Stimulated activated CD4-positive, alpha-beta T cell treated with anti-CD3 and anti-CD28 coated beads, Interleukin-15, amount 100 ng/mL, for 1 hour (primary cell): ENCODE data around the gene ADCY10.
"Not testable (repeated sequence)": the region's sequence is repeated elsewhere in the genome, so short reads cannot be mapped to it uniquely, and the experiment has no call there.

Source experiments
- DNase-seq, 2 donors: peaks; one replicate each; pipeline ENCODE4 v3.0.0-alpha.2; 2020; ENCODE audit warnings: low read depth in 1 of 2, low spot score in 1 of 2

The ADCY10 gene

DNA sequence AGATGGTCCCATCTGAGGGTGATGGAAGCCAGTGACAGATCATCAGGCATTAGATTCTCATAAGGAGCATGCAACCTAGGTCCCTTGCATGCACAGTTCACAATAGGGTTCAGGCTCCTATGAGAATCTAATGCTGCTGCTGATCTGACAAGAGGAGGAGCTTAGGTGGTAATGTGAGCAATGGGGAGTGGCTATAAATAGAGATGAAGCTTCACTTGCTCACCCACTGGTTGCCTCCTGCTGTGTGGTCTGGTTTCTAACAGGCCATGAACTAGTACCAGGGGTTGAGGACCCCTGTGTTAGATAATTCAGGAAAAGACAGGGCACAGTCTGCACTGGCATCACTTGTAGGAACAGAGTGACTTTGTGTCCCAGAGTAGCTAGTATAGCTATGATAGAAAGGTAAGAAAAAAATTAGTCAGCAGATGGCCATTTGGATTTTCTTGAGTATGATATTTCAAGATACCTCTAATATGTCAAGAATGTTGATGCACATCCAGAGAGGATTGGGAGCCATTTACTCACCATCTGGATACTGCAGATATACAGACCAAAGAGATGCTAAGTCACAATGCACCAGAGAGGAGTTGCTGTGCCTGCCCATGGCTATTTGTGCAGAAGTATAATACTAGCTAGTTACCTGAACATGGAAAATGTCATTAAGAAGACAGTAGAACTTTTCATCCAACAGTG lies 53.6 kb downstream of the ADCY10 start:
- DNase-seq = no peak

DNA sequence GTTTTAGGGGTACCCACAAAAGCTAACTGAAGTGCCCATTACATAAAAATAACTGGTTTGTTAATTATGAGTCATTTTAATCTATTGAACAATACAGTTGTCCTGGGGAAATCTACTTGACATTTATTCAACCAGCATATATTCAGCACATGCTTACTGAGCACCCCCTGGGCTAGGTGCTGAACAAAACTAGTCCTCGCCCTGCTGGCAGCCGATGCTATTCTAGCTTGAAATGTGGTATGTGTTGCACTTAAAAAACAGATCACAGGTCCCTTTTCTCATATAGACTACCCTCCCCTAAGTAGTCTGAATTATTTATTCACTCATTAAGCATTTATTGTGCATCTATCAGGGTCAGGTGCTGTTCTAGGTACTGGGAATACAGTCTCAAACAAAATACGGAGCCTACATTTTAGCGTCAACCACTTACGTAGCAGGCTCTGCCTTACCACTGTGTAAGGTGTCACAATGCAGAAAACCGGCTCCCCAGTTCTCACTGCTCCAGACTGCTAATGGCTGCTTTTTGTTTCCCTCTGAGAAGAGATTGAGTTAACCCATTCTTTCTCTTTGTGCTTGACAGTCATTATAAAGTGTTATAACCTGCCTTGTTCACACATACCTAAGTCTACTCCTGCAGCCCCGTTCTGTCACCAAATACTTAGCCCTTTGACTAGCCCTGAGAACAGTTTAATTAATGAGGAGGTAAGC lies 57.1 kb downstream of the ADCY10 start:
- DNase-seq = no peak

DNA sequence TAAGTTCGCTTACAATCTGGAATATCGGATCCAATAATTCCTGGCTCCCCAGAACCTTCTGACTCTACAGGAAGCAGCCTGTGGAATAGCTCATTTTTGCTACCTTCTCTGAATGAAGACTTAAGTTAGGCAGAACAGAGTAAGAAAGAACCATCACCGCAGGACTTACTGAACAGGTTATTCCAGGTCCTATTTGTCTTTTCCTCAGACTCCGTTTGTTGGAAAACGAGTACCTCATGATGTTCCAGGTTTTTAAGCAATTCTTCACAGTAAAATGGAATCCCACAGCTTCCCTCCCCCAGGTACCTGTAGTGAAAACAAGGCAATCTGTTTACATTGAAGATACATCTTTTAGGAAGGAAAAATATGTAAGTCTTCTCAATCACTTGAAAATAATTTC lies 59.8 kb downstream of the ADCY10 start:
- no peak for DNase-seq

DNA sequence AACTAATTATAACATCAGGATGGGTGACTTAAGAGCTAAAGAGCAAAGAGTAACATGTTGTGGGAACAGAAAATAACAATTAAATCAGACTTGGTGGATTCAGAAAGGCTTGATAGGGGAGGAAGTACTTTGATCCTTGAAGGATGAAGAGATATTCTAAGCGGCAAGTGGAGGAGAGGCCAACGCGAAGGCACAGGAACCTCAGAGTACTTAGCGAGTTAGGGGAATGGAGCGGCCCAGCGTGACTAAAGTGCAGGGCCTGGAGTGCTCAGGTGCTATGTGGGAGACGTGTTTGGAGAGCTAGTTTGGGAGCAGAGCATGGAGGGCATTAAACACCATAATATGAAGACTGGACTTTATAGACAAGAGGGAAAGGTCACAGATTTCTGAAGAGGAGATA lies 64.3 kb downstream of the ADCY10 start:
- DNase-seq = no peak

DNA sequence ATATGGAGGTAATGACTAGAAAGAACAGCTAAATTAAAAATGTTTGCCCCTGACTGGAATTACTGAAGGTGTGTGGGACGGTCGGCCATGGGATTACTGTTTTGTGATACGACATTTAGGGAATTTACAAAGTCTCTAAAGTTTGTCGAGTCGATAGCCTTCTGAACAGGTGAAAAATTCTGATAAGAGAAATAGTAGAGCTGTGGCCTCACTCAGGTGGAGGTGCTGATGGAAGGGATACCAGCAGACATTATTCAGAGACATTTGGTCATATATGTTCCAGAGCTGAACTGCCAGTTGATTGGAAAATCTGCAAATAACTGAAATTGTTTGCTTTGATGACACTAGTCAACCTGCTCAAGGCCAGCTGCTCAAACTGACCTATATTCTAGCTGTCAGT lies 71.1 kb downstream of the ADCY10 start:
- no peak for DNase-seq

DNA sequence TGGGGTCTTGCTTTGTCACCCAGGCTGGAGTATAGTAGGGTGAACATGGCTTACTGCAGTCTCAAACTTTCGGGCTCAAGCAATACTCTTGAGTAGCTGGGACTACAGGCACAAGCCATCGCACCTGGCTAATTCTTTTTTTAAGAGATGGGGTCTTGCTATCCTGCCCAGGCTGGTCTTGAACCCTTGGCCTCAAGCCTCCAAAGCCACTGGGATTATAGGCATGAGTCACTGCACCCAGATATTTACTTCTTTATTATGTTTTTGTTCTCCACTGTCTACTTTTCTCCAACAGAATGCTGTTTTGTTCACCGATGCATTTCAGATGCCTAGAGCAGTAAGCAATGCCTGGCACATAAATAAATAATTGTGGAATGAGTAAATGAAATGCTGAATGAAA lies 72.4 kb downstream of the ADCY10 start:
- no peak for DNase-seq

DNA sequence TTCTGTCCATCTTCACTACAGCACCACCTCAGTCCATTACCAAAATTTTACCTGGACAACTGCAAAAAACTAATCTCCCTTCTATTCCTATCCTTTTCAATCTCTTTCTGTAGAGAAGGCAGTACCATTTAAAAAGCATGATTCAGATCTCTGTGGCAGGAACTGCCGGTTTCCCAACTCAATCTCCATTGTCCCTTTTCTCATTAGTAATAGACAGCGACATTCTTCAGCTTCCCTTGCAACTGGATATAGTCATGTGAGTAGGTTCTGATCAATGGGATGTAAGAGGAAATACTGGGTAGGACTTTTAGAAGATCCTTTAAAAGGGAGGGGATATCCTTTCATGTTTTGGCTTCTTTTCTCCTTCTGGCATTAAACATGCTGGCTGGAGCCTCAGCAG lies 74.9 kb downstream of the ADCY10 start:
- no peak for DNase-seq

DNA sequence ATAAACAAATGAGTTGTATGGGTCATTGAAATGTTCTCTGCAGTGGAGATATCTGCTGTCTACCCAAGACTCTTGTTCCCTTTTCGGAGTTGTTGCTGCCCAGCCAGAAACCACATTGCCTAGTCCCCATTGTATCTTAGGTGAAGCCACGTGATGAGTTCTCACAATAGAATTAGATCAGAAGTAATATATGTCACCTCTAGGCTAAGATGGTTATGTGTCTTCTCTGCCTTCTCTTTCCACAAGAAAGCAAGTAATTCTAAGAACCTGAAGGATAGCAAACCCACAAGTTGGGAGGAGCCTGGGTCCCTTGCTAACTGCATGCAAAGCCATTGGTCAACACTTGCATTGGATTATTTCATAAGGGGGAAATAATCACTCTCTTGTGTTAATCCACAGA lies 76.6 kb downstream of the ADCY10 start:
- DNase-seq = no peak

DNA sequence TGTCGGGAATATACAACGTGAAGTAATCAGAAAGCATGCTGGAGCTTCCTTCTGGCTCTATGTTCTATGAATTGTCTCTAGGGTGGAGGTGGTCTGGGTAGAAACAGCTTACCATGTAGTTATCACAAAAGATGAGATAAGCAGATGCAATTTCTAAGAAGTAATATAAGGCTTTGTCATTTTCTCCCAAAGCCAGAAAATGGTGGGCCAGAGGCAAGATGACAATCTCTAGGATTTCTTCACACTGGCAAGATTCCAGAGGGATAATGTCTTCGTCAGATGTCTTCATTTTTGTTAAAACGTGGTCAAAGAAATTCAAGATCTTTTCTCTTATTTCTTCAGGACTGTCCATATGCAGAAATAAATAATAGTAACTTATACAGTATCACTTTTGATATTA lies 77.7 kb downstream of the ADCY10 start:
- DNase-seq = no peak

DNA sequence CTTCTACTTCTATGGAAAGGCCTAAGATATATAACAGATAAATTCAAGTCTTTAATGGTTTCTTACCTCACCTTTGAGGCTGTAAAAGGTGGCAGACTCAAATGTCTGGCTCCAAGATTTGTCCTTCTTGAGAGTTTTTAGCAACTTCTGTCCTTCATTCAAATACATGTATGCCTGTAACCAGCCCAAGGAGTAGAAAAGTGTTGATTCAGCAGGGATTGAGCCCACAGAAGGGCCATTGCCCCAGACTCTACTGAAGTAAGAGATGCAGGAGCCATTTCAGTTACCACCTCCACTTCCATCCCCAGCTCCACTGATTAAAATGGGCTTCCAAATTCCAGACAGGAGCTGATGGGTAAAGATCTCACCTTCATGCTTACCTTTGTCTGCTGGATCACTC lies 80.0 kb downstream of the ADCY10 start:
- DNase-seq = no peak

DNA sequence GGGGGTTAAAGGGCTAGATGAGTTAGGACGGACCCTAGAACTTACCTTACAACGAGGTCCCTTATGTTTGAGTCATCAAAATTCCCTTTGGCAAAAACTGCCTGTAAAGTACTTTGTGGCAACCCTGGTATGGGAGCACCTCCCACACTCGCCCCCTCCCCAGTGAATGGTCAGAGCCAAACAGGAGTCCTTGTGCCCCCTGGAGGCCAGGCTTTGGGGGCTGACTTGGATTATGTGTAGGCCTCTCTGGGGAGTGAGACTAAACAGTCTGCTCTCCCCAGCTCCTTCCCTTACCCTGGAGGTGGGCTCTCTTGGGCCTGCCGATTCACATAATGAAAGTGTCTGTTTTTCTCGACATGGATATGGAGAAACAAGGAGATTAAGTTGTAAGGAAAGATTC lies 81.2 kb downstream of the ADCY10 start:
- no peak for DNase-seq

DNA sequence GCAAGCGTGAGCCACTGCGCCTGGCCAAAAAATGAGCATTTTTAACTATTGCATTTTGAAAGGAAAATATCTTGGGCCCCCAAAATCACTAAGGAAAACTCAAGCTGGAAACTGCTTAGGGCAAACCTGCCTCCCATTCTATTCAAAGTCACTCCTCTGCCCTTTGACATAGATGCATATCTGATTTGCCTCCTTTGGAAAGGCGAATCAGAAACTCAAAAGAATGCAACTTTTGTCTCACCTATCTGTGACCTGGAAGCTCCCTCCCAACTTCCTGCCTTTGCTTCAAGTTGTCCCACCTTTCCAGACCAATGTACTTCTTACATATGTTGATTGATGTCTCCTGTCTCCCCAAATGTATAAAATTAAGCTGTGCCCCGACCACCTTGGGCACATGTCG lies 83.3 kb downstream of the ADCY10 start:
- not testable (repeated sequence) for DNase-seq

DNA sequence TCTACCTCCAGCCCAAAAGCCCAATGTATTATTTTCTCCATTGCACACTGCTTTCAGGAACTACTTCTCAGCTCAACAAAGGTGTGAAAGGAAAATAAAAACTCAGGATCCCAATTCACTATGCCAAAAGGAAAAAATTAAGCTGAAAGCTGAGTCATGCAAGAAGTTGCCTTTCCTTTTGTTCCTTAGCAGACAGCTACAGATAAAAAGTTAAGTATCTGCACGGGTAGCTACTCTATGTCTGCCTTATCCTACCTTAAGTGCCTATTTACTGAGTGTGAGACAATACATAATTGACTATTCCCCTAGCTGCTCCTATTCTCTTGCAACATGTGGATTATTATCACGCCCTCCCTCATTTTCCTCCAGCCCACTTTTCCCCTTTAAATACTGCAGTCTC lies 84.1 kb downstream of the ADCY10 start:
- DNase-seq = no peak

DNA sequence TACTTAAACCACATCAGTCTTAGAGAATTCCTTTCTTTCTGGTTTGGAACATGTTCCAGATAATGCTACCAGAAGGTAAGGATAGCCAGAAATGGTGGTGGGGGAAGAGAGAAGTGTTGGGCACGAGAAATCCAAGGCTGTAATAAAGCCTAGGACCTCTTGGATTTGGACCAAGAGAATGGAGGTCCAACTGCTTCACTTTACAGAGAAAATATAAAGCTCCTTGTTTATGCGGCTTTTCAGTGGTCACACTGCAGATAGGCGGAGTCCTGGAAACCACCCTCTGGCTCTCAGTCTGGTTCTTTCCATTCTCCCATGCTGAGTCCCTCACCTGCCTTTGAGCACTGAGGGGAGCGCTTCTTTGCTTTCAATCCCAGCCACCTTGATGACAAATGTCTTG lies 87.8 kb downstream of the ADCY10 start:
- DNase-seq = no peak

DNA sequence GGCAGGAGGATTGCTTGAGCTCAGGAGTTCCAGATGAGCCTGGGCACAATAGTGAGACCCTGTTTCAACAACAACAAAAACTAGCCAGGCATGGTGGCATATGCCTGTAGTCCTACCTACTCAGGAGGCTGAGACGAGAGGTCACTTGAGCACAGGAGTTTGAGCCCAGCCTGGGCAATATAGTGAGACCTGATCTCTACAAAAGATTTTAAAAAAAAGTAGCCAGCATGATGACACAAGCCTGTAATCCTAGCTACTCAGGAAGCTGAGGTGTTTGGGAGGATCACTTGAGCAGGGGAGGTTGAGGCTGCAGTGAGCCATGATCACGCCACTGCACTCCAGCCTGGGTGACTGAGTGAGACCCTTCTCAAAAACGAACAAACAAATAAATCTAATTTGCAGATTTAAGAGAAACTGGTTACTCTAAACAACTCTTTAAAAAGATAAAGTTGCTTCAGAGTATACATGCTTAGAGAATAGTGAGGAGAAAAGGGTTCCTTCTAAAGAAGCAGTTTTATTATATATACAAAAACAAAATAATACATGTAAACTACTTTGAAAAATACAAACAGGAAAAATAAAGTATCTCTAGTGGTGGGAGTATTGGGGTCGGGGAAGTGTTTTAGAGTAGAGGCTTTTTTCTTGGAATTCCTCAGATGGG lies 88.4 kb downstream of the ADCY10 start:
- DNase-seq = no peak

DNA sequence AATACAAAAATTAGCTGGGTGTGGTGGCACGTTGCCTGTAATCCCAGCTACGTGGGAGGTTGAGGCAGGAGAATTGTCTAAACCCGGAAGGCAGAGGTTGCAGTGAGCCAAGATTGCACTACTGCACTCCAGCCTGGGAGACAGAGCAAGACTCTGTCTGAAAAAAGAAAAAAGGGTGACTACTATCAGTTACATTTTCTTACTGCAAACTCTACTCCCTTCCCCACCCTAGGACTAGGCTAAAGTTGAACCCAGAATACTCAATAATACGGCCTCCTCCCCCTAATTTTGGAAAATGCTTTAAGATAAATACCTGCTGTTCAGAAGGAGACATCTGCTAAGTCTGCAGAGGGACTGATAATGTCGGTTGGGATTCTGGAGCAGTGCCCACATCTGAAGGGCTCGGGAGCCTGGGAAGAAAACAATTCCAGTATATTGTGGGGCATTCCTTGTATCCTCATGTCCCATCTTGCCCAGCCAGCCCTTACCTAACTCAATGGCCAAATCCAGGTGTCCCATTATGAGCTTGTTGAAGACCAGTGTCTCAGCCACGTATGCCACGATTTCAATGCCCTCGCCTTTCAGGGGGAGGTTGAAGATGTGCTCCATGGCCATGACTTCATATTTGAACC lies 89.7 kb downstream of the ADCY10 start:
- DNase-seq = no peak

DNA sequence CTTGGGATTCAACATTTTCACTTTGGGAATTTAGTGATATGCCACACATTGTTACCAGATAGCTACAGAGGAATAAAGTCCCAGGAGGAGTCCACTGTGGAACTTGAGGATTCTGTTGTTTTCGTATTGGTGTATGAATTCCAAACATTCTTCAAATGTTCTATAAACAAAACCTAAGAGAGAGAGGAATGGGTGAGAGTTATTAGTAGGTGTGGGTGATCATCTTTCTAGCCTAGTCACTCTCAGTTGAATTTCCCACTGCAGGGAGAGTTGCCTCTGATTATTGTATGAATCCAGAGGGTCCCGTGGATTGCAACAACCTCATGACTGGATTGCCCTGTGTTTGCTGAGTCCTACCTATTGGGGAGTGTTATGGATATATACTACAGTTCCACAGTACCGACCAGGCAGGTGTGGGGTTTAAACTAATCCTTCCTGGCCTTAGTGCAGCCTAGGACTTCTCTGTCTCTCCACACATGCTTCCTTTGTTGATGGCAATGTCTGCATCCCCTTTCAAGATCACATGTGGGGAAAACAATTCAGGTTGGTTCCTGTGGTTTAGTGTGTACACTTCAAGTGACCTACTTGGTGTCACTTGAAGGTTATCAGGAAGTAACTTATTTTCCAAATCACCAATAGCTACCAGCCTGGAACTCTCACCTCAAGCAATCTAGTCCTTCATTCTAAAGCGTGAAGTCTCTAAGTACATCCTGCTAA lies 91.8 kb downstream of the ADCY10 start:
- no peak for DNase-seq

DNA sequence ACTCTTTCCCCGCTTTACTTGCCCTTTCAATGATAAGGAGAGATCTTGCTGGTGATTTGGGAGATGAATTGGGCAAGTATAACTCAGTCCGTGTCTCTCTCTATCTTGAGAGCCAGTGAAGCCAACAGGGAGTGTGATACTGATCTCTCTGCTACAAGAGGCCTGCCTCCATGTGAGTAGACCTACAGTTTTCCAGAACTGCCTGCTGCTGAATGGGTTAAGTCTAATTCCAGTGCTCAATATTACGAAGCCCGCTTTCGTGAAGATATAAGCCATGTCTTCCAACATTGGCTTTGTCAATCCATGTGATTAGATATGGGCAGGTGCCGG lies 92.6 kb downstream of the ADCY10 start:
- no peak for DNase-seq

DNA sequence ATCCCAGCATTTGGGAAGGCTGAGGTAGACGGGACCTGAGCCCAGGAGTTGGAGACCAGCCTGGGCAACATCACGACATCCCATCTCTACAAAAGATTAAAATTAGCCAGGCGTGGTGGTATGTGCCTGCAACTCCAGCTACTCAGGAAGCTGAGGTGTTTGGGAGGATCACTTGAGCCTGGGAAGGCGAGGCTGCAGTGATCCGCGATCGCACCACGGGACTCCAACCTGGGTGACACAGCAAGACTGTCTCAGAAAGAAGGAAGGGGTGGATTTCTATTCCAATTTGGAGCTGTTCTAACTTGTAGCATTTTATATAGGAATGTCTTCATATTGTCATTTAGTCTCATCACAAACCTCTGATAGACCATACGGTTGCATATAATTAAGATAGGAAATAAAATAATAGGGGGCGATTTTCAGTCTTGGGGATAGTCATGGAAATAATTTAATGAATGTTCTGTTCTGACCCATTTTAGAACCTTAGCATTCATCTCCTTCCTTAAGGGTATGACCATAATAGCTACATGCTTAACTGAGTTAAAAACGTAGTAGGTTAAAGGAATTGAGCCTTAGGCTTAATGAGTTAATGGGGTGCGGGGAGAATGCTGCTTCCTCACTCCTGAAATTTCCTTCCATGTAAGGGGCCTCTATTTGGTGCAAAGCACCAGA lies 93.1 kb downstream of the ADCY10 start:
- DNase-seq = no peak

DNA sequence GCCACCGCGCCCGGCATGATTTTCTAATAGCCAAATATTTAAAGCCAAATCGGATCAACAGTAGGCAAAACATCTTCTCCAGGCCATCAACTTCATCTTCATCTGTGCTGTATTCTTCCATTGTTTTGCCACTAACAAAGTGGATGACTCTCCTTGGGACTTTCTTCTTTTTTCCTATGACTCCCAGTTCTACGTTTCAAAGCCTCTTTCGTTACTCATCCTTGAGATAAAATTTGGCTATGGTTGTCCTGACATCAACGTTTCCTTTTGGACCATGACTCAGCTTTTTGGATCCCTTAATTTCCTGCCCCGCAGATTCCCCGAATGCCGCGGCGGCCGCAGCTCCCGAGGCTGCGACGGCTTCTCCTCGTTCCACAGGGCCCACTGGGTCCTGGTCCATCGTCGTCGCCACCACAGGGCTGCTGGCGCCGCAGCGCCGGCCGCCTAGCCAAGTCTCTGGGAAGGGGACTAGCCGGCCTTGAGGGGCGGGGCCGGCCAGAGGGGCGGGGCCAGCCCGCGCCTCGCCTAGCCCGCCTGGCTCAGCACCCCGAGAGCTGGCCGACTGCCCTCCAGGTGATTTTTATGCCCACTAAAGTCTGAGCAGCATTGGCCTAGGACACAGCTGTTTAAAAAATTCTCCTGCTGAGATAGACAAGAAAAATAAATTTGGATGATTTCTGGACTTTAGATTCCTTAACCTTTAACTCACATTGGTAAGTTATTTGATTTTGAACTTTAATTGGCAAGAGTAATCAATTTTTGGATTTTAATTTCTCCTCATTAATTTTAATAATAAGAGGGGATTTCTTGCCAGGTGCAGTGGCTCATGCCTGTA lies 93.9 kb downstream of the ADCY10 start:
- no peak for DNase-seq
